HEK293T (cell line): ENCODE results near the gene TGFBR2.

Source experiments
- CTCF ChIA-PET: fragments of 350-600 bp; formaldehyde crosslinking; extraction: SDS; loops from one replicate; lab custom pipeline; 2021; ENCODE audit warnings: antibody characterized with exemption, inconsistent platforms; lab: Yijun Ruan, JAX
- POLR2A ChIA-PET: fragments of 350-600 bp; formaldehyde crosslinking; extraction: SDS; loops from one replicate; lab custom pipeline; 2020; ENCODE audit warnings: antibody characterized with exemption, inconsistent platforms; lab: Yijun Ruan, JAX
- DNase-seq: peaks from one replicate; pipeline ENCODE4 v3.0.0; 2012; ENCODE audit warnings: mixed read lengths; ENCODE audit errors: extremely low spot score
- ARNT ChIP-seq: fragments of 450-650 bp; IDR thresholded peaks from 2 replicates; pipeline ENCODE4 v1.6.1; 2017; ENCODE audit warnings: mild to moderate bottlenecking
- BHLHE40 ChIP-seq: fragments of 450-650 bp; IDR thresholded peaks from 2 replicates; pipeline ENCODE4 v1.6.1; 2016; ENCODE audit warnings: mild to moderate bottlenecking, moderate library complexity, borderline replicate concordance
- CTBP1 ChIP-seq: fragments of 450-650 bp; IDR thresholded peaks from 2 replicates; pipeline ENCODE4 v1.6.1; 2016; ENCODE audit warnings: borderline replicate concordance
- ELF4 ChIP-seq: fragments of 450-650 bp; IDR thresholded peaks from 2 replicates; pipeline ENCODE4 v1.6.1; 2017; ENCODE audit warnings: antibody characterized with exemption
- FOXA1 ChIP-seq: fragments of 450-650 bp; IDR thresholded peaks from 2 replicates; pipeline ENCODE4 v1.6.1; 2016; ENCODE audit warnings: mild to moderate bottlenecking
- FOXK2 ChIP-seq: fragments of 450-650 bp; IDR thresholded peaks from 2 replicates; pipeline ENCODE4 v1.6.1; 2016; ENCODE audit warnings: mild to moderate bottlenecking
- FOXM1 ChIP-seq: fragments of 450-650 bp; IDR thresholded peaks from 2 replicates; pipeline ENCODE4 v1.6.1; 2017; ENCODE audit warnings: mild to moderate bottlenecking, borderline replicate concordance
- HDGF ChIP-seq: fragments of 450-650 bp; IDR thresholded peaks from 2 replicates; pipeline ENCODE4 v1.6.1; 2017; ENCODE audit warnings: antibody characterized with exemption, borderline replicate concordance
- L3MBTL2 ChIP-seq: fragments of 450-650 bp; conservative IDR thresholded peaks from 2 replicates; pipeline ENCODE4 v1.6.1; 2016; ENCODE audit warnings: mild to moderate bottlenecking
- LEF1 ChIP-seq: fragments of 450-650 bp; IDR thresholded peaks from 2 replicates; pipeline ENCODE4 v1.6.1; 2017; ENCODE audit warnings: mild to moderate bottlenecking, borderline replicate concordance
- NFRKB ChIP-seq: fragments of 450-650 bp; IDR thresholded peaks from 2 replicates; pipeline ENCODE4 v1.6.1; 2016; ENCODE audit warnings: mild to moderate bottlenecking, moderate library complexity
- PKNOX1 ChIP-seq: fragments of 450-650 bp; IDR thresholded peaks from 2 replicates; pipeline ENCODE4 v1.6.1; 2016
- SP1 ChIP-seq: fragments of 450-650 bp; IDR thresholded peaks from 2 replicates; pipeline ENCODE4 v1.6.1; 2017
- SUZ12 ChIP-seq: fragments of 450-650 bp; IDR thresholded peaks from 2 replicates; pipeline ENCODE4 v1.6.1; 2016; ENCODE audit warnings: mild to moderate bottlenecking
- TARDBP ChIP-seq: fragments of 450-650 bp; IDR thresholded peaks from 2 replicates; pipeline ENCODE4 v1.6.1; 2016
- ZNF384 ChIP-seq: fragments of 450-650 bp; IDR thresholded peaks from 2 replicates; pipeline ENCODE4 v1.6.1; 2016

Gene TGFBR2

DNA sequence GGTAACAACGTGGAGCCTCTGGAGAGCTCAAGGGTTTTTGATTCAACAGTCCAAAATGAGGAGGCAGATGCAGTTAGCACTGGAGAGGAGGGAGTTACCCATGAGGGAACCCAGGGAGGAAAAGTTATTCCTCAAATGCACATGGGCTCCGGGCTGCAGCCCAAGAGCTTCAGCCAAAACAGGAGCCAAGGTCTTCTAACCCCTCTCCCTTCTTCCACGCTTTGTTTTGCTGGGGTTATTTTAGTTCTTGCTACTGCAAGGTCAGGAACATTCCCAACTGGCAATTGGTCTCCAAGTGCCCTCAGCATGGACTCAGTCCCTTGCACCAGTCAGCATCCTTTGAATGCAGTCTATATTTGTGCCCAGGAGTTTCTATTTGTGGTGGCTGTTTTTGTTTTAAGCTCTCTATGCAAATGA lies 90.0 kb downstream of the TGFBR2 start:
- DNase-seq, result no peak
- ChIA-PET CTCF (no interaction called here), POLR2A (no interaction called here)
- TF ChIP-seq FOXM1 (no peak), L3MBTL2 (no peak), FOXA1 (no peak), FOXK2 (no peak), LEF1 (no peak), HDGF (no peak), NFRKB (no peak), SUZ12 (no peak)

DNA sequence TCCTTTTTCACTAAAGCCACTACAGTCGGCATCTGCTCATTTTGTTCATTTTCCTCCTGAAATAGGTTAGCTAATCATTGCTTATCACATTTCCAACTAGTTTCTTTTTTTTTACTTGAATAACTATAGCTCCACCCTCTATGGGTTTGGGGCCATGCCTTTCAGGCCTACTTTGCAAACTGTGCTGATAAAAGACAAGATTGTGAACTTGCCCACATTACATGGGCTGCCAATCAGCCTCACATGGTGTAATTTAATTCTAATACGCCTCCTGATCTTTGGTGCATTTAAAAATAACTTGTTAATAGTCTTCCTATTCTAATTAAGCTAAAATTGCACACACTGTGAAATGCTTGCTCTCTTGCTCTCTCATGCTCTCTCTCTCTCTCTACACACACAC lies 90.5 kb downstream of the TGFBR2 start:
- POLR2A ChIA-PET, result no interaction called here
- DNase-seq, result no peak
- no peak for TF ChIP-seq L3MBTL2
- CTCF ChIA-PET, result no interaction called here

DNA sequence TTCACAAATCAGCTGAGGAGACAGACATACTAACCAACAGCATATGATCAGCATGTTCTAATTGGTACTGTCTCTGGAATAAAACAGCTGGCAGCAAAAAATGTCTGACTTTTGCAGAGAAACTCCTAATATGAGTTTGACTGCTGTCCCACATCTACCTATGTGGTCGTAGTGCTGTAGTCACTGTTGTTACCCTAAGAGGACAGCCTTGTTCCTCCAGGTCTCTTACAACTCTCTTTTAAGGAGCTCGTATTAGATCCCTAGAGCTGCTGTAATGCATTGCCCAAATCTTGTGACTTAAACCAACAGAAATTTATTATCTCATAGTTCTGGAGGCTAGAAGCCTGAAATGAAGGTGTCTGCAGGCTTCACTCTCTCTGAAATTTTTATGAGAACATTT lies 92.1 kb downstream of the TGFBR2 start:
- TF ChIP-seq TARDBP (no peak), FOXM1 (no peak), HDGF (no peak), LEF1 (no peak), ELF4 (no peak), PKNOX1 (no peak), CTBP1 (no peak), ARNT (no peak)
- POLR2A ChIA-PET, result no interaction called here
- DNase-seq, result no peak
- CTCF ChIA-PET, result no interaction called here

DNA sequence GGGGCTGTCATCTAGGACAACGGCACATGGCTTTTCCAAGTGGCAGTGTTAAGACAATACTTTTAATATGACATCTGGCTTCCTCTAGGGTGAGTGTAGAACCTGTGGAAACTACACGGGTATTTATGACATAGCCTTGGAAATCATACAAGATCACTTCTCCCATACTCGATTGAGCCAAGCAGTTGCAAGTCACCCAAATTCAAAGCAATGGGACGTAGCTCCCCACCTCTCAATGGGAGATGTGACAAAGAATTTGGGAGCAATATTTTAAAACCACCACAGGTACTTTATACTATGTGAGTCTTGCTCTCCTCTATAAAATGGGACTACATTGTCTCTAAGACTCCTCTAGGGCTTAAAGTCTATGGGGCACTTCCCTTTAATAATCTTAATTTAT lies 93.5 kb downstream of the TGFBR2 start:
- DNase-seq, result no peak
- ChIA-PET POLR2A (no interaction called here), CTCF (no interaction called here)
- no peak for TF ChIP-seq FOXM1
- no peak for TF ChIP-seq BHLHE40
- no peak for TF ChIP-seq TARDBP
- no peak for TF ChIP-seq SUZ12
- TF ChIP-seq HDGF, result no peak
- TF ChIP-seq SP1, result no peak
- TF ChIP-seq L3MBTL2, result no peak
- TF ChIP-seq ARNT, result no peak
- TF ChIP-seq FOXA1, result no peak
- no peak for TF ChIP-seq NFRKB

- POLR2A ChIA-PET, result no interaction called here
- TF ChIP-seq NFRKB (no peak), HDGF (no peak), TARDBP (no peak), SP1 (no peak), FOXK2 (no peak), ZNF384 (no peak), FOXM1 (no peak), L3MBTL2 (no peak), LEF1 (no peak), BHLHE40 (no peak), ARNT (no peak), SUZ12 (no peak), ELF4 (no peak), PKNOX1 (no peak), CTBP1 (no peak), FOXA1 (no peak)
- CTCF ChIA-PET, result no interaction called here
- no peak for DNase-seq
These were observed 94.4 kb downstream of the TGFBR2 start for GRCh38 chr3:30700702-30701321.

GRCh38 chr3:30702038-30702827 lies 95.8 kb downstream of the TGFBR2 start:
- ChIA-PET CTCF (interaction anchor here (0.6 kb wide), 1 partner anchor 80 kb away, joined by 3 read pairs; no protein-coding TSS in a partner anchor), POLR2A (no interaction called here)
- TF ChIP-seq CTBP1 (no peak), HDGF (no peak), PKNOX1 (no peak), BHLHE40 (no peak), TARDBP (no peak), L3MBTL2 (no peak), LEF1 (no peak), SP1 (no peak), ELF4 (no peak), FOXA1 (no peak), ARNT (no peak), NFRKB (no peak), SUZ12 (no peak), FOXK2 (no peak), FOXM1 (no peak)
- no peak for DNase-seq
